ENCODE data around the gene OLFM2. TPM values are rescaled to one million over a fixed set of nuclear protein-coding genes. Genes with fewer than 3 reads are reported as not detected.
"Not testable (repeated sequence)": the region's sequence is repeated elsewhere in the genome, so short reads cannot be mapped to it uniquely, and the experiment has no call there.

Gene OLFM2
- total RNA-seq, 1 experiment from 2014 or later: 1.6 TPM

DNA sequence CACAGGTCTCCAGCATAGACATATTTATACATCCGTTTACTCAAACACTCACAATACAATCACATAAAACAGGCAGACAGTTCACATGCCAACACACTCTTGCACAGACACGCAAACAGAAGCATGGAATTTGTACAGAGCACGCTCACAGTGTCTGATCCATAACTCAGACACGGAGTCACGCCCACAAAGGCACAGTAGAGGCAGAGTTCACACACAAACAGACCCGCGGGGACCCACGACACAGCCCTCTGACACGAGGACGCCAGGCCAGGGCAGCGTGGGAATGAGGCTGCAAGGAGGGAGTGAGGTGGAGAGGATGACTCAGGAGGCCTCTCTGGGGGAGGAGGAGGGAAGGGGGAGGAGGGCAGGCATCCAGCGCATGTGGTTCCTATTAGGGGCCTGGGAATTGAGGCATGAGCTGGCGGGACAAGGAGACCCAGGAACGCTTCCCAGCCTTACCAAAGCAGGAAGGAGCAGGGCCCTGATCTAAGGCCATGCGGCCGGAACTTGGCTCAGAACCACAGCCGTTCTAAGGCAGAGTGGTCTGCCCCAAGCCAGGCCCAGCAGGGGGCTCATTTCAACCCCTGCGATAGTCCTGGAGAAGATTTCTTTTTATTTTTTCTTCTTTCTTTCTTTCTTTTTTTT, 9.1 kb upstream of the OLFM2 start:
- peak; percentile 12 for DNase-seq (ENCODE audit: extremely low read depth, low read depth)

GRCh38 chr19:9943744-9944143, 7.4 kb upstream of the OLFM2 start:
- no peak for DNase-seq (ENCODE audit: extremely low read depth, low read depth)

DNA sequence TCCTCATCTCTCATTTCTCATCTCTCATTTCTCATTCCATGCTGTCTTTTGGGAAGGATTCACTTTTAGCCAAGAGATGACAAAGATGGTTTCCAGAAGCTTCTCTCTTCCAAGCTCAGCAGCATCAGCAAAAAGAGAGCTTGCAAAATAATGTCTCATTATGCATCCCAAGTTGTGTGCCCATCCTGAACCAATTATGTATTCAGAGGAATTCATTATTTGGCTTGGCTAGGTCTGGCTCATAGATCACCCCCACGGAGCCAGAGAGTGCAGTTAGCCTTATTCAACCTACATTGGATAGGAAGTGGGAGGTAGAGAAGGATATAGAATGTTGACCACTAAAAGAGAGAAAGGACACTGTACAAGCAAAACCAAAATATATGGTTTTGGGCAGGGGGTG, 5.4 kb upstream of the OLFM2 start:
- no peak for DNase-seq (ENCODE audit: extremely low read depth, low read depth)

GRCh38 chr19:9941231-9941630, 4.9 kb upstream of the OLFM2 start:
- DNase-seq (ENCODE audit: extremely low read depth, low read depth): no peak

DNA sequence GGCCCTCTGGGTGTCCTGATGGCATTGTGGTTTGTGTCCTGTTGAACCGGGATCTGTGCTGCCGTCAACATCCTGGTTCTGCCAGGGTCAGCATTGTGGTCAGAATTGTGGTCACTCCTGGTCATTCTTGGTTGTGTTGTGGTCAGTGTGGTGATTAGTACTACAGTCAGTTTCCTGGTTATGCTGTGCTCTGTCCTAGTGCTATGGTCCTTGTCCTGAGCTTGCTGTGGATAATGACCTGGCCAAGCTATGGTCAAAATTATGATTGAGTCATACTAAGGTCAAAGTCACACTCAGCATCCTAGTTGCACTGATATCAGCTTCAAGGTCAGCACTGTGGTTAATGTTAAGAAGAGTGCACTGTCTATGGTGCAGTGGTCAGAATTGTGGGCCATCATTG, 4.5 kb upstream of the OLFM2 start:
- DNase-seq (ENCODE audit: extremely low read depth, low read depth): no peak

DNA sequence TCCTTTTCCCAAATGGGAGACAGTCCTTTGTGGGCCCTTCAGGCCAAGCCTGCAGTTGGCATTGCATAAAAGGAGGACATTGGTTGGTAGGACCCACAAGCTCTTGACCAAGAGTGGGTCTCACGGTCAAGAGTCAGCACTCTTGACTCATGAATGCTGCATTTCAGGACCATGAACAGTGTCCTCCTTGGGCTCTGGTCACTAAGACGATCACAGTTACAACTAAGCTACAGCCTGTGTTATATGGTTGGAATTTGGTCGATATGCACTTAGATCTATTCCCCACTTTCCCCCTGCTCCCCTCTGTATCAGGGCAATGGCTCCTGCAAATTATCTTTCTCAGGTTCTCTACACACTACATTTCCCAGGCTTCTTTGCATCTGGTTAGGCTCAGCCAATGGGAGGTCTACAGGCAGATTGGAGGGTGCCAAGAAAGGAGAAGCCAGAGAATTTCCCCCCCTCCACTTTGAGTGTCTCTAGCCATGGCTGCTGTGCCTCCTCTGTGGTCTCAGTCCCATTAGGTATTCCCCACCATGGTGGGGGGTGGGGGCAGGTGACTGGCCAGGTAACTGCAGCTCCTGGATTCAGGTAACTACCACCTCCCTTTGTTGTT, 3.1 kb upstream of the OLFM2 start:
- no peak for DNase-seq (ENCODE audit: extremely low read depth, low read depth)

- no peak for DNase-seq (ENCODE audit: extremely low read depth, low read depth)
Measured at GRCh38 chr19:9937001-9937411, 691 bp upstream of the OLFM2 start.

DNA sequence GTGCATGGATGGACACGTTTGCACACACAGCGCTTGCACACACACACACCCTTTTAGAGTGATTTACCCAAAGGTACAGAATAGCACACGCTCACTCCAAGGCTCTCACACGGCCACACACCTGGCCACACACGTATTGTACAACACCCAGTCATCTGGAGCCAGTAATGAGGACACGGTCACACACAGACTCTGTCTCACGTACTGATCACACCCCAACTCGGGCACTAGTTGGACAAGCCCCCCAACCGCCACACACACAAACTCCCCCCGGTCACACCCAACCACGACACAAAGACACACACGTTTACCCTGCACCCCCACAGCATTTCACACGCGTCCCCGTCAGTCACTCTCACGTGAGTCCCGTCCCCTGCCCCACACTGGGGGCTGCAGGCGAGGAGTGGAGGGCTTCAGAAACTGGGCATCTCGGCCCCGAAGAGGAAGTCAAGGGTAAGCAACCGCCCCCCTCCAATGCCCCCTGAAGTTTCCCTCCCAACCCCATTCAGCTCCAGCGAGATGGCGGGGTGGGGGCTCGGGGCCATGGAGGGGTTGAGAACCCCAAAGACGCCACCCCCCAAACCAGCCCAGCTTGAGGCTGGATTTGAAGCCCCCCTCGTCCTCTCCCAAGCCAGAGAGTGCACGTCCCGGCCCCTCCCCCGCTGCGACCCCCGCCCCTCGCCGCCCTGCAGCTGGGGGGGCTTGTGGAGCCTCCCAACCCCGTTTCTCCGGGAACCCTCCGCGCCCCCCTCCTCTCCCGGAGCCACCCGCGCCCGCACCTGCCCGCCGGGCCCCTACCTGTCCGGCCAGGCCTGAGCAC, 599 bp downstream of the OLFM2 start:
- no peak for DNase-seq (ENCODE audit: extremely low read depth, low read depth)

GRCh38 chr19:9934132-9934950, 2.0 kb downstream of the OLFM2 start:
- DNase-seq (ENCODE audit: extremely low read depth, low read depth): peak; percentile 64

DNA sequence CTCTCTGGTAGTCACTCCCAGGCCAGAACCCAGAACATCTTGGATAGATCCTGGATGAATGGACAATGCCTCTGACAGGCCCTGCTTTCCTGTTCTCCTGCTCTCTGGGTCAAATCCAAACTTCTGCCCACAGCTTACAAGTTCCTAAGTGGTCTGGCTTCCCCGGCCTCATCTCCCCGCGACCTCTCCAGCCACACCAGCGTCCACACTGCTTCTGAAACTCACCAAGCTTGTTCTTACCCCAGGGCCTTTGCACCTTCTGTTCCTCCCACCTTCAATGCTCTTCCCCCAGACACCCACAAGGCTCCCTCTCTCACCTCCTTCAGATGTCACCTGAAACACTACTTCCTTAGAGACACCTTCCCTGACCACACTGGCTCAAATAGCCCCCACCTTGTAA, 3.5 kb downstream of the OLFM2 start:
- DNase-seq (ENCODE audit: extremely low read depth, low read depth): no peak

GRCh38 chr19:9931629-9932028, 4.7 kb downstream of the OLFM2 start:
- no peak for DNase-seq (ENCODE audit: extremely low read depth, low read depth)

DNA sequence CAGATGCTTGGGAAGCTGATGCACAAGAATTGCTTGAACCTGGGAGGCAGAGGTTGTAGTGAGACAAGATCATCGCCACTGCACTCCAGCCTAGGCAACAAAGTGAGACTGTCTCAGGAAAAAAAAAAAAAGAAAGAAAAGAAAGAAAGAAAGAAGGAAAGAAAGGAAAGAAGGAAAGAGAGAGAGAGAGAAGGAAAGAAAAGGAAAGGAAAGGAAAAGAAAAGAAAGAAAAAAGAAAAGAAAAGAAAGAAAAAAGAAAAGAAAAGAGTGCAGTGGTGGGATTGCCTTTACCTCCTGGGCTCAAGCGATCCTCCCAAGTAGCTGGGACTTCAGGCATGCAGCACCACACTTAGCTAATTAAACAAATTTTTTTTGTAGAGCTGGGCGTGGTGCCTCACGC, 12.9 kb downstream of the OLFM2 start:
- no peak for DNase-seq (ENCODE audit: extremely low read depth, low read depth)

DNA sequence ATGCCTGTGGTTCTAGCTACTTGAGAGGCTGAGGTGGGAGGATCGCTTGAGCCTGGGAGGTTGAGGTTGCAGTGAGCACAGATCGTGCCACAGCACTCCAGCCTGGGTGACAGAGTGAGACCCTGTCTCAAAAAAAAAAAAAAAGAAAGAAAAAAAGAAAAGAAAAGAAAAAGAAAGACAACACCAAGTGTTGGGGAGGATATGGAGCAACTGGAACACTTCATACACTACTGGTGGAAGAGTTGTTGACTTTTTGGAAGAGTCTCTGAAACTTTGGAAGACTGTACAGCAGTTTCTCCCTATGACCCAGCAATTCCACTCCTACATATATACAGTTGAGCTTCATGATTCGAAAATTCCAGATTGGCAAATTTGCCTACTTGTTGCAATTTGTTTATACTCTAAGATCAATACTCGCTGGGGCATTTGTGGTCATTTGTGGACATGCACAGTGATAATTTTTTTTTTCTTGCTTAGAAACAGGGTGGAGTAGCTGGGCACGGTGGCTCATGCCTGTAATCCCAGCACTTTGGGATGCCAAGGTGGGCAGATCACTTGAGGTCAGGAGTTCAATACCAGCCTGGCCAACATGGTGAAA, 13.4 kb downstream of the OLFM2 start:
- DNase-seq (ENCODE audit: extremely low read depth, low read depth): not testable (repeated sequence)

GRCh38 chr19:9917321-9917720, 19.0 kb downstream of the OLFM2 start:
- peak; percentile 58 for DNase-seq (ENCODE audit: extremely low read depth, low read depth)

- no peak for DNase-seq (ENCODE audit: extremely low read depth, low read depth)
Measured at GRCh38 chr19:9916719-9917118, 19.6 kb downstream of the OLFM2 start.

GRCh38 chr19:9914315-9915207, 21.8 kb downstream of the OLFM2 start:
- DNase-seq (ENCODE audit: extremely low read depth, low read depth): peak; percentile 74

GRCh38 chr19:9914001-9914314, 22.4 kb downstream of the OLFM2 start:
- DNase-seq (ENCODE audit: extremely low read depth, low read depth): no peak

DNA sequence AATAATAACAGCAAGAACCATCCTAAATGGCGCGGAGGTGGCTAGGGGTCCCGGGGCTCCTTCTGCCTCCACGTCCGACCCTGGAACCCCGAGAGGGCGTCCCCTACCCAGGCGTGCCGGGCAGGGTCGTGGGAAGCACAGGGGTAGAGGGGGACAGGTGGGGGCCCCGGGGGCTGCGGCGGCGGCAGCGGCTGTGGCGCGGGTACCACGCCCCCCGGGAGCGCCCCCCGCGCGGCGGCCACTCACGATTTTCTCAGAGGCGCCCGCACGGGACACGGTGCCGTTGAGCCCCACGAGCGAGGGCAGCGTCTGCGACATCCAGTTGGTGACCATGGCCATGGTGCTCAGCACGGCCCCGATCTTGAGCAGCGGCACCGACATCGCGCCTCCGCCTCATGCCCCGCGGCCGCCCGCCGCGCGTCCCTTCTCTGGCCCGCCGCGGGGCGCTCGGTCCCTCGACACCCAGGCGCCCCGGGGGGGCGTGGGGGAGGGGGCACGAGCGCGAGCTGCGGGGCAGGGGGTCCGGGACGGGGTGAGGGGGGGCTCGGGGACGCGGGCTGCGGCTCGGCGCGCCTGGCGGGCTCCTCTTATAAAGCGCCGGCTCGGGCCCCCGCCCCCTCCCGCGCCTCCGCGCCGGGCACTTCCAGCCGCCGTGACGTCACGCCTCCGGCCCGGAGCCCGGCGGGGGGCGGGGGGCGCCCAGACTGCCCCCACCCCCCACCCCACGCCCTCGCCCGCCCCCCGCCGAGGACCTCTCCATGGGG, 22.9 kb downstream of the OLFM2 start:
- DNase-seq (ENCODE audit: extremely low read depth, low read depth): no peak
